ENCODE results near the gene VPS35.
A peak's percentile ranks its signal among the peaks of the same experiment; 100 is the strongest.
"Not testable (repeated sequence)": the region's sequence is repeated elsewhere in the genome, so short reads cannot be mapped to it uniquely, and the experiment has no call there.

The VPS35 gene

DNA sequence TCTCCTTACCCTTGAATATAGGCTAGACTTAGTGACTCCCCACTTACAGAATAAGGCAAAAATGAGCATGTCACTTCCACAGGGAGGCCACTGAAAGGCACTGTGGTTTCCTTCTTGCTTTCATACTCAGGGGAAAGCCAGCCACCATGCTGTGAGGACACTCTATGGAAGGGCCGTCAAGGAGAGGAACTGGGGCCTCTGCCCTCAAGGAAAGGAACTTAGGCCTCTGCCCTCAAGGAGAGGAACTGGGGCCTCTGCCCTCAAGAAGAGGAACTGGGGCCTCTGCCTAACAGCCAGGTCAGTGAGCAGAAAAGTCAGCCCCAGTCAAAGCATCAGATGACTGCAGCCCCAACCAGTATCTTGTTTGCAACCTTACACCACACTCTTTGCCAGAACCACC lies 30.1 kb downstream of the VPS35 start:
- DNase-seq (ENCODE audit: low spot score) = no peak

GRCh38 chr16:46651305-46651704 lies 37.7 kb downstream of the VPS35 start:
- DNase-seq (ENCODE audit: low spot score) = no peak

DNA sequence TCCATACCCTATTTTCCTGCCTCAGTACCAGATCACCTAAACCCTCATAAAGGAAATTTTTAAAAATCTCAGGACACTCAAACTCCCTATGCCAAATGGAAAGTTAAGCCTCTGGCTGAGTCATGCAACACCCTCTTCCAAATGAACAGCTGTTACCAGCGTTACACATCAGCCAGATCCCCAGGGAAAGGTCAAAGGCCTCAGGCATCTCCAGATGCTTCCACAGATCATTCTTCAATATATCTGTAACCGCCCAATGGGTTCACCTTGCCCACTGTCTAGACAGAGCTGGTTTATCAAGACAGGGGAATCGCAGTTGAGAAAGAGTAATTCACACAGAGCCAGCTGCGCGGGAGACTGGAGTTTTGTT lies 38.7 kb downstream of the VPS35 start:
- no peak for DNase-seq (ENCODE audit: low spot score)

DNA sequence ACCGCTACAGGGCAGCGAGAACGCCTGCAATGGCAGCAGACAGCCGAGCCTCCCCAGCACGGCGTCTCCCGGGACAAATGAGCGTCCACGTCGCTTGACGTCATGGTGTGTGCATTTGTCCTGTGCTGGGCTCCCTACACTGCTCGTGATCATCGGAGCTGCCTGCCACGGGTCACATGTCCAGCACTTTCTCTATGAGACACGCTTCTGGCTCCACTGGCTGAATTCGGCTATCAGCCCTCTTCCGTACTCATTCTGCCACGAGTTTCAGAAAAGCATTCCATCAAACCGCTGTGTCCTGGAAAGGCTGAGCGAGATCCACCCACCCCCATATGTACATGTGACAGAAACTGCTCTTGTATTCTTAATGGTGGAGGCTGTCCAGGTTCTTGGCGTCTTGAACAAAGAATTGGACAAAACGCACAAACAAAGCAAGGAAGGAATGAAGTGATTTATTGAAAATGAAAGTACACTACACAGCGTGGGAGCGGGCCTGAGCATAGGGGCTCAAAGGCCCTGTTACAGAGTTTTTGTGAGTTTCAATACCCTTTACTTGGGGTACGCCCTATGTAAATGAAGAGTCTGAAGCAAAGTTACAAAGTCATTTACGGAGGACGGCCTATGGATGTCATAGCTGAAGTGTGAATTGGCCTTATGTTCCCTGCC lies 39.3 kb downstream of the VPS35 start:
- no peak for DNase-seq (ENCODE audit: low spot score)

DNA sequence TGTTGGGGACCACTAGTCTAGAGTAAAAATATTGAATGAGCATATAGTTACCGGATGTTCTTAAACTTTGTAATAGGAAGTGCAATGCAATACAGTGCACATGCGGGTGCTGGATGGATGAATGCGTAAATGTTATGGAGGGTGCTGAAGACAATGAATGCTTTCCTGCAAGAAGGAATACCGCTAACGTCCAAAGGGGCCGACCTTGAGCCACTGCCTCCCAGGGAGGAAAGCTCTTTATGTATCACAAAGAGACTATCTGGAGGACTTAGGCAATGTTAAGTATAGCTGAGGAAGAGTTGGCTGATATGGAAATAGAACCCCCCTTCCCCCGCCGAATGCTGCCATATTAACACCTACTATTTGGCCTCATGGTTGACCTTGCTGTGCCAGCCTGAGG lies 40.3 kb downstream of the VPS35 start:
- no peak for DNase-seq (ENCODE audit: low spot score)

- peak; percentile 21 for DNase-seq (ENCODE audit: low spot score)
These were observed 49.7 kb downstream of the VPS35 start for GRCh38 chr16:46638947-46639925.

GRCh38 chr16:46632778-46633733 lies 55.9 kb downstream of the VPS35 start:
- DNase-seq (ENCODE audit: low spot score) = no peak

DNA sequence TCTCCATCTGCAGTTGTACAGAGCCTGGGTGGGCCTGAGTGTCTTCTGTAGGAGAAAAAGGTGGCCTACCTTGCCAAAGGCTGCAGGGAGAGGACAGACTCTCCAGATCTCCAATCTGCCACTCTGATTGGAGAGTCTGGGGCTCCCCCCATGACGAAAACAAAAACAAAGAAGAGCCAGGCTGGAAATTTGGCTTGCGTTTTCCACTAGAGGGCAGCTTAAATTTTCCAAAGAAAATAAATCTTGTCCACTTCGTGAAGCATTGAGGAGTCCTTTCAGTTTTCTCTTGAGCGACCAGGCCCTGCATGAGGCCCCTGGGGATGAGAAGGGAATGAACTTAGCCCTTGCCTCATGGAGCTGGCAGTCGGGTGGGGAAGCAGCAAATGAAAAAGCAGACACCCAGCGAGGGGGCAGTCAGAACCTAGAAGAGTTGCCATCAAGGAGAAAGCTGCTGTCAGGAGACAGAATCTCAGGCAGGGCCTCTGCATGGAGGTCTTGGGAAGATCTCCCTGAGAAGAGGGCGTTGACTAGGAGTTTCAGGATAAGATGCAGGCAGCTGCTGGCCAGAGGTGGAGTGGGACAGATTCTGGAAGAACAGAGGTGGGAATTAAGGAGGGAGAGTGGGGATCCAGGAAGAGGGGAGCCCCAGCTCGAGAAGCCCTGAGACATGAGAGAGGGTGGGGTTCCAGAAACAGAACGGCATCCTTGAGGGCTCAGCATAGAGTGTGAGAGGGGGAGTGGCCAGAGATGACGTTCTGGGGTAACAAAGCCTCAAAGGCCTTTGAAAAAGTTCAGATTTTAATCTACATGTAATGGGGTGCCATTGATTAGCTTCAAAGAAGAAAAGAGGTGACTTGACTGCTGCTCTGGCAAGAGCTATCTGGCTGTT lies 59.4 kb downstream of the VPS35 start:
- peak; percentile 76 for DNase-seq (ENCODE audit: low spot score)

DNA sequence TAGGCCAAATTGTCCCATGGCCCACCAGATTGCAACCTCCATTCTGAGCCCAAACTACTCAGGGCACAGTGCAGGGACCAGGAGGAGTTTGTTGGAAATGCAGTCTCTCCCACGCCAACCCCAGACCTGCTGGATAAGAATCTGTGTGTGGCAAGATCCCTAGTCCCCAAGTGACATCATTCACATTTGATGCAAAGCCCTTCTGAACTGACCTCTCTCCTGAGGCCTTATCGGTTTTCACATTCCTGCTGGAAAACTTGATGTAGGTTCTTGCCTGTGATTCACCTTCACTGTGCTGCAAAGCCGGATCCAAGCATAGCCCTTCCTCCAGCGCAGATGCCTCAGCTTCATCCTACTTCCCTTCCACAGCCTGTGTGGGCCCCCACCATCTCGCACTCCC lies 61.2 kb downstream of the VPS35 start:
- DNase-seq (ENCODE audit: low spot score) = no peak

- not testable (repeated sequence) for DNase-seq (ENCODE audit: low spot score)
These were observed 62.3 kb downstream of the VPS35 start for GRCh38 chr16:46626681-46627080.

GRCh38 chr16:46624862-46625261 lies 64.1 kb downstream of the VPS35 start:
- DNase-seq (ENCODE audit: low spot score) = not testable (repeated sequence)

DNA sequence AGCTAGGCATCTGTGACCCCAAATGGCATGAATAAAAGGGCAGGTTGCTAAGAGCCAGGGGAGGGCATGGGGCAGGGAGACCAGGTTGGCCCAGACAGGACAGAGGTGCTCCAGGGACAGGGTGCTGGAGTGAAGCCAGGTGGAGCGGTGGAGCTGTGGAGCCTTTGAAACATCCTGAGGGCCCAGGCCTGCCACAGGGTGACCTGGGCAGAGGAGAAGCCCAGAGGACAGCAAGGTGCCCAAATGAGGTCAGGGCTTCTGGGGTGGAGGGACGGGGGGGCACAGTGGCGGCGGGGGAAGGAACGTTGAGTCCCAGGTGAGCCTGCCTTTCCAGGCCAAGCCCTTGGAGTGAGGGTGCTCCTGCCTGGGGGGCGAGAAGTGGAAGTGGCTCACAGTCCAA lies 65.3 kb downstream of the VPS35 start:
- DNase-seq (ENCODE audit: low spot score) = not testable (repeated sequence)

DNA sequence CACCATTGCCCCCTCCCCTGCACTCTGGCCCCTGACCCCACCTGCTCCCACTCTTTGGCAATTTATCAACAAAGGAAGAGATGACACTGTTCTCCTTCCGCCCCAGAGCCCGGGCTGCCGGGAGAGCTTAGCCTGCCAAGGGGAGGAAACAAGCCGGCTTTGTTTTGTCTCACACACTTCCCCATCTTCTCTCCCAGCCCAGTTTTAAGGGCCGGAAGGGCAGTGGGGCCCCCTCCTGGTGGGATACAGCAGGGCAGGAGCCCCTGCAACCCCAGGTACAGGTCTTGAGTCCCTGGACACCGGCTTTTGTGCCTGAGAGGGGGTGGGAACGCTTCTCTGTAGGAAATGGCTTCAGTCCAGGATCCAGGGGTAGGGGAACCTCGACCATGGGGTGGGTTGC lies 65.7 kb downstream of the VPS35 start:
- DNase-seq (ENCODE audit: low spot score) = not testable (repeated sequence)

DNA sequence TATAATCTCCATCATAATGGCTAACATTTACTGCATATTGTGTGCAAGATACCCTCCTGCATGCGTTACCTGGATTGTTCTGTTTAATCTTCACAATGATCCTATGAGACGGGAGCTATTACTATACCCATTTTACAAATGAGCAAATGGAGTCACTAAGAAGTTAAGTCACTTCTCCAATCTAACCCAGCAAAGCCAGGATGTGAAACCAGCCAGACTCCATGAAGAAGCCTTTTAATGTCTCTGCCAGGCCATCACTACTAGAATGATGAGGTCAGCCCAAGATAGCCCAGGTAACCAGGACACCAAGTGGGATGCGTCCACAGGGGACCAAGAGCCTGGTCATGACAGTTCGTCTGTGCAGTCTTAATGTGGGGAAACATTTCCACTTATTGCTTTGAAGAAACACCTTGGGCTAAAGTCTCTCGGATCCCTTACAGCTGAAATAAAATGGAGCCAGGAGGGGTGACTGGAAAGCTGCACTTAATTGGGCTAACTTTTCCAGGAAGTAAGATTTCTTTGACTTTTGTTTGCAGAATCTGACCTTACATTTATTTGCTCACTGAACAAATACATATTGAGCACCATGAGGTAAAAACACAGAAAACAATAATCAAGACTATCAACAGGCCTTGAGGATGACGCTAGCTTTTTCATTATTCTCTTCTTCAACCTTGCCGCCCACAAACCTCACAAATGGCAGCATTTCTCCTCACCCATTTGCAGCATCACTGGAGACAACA lies 66.9 kb downstream of the VPS35 start:
- no peak for DNase-seq (ENCODE audit: low spot score)

DNA sequence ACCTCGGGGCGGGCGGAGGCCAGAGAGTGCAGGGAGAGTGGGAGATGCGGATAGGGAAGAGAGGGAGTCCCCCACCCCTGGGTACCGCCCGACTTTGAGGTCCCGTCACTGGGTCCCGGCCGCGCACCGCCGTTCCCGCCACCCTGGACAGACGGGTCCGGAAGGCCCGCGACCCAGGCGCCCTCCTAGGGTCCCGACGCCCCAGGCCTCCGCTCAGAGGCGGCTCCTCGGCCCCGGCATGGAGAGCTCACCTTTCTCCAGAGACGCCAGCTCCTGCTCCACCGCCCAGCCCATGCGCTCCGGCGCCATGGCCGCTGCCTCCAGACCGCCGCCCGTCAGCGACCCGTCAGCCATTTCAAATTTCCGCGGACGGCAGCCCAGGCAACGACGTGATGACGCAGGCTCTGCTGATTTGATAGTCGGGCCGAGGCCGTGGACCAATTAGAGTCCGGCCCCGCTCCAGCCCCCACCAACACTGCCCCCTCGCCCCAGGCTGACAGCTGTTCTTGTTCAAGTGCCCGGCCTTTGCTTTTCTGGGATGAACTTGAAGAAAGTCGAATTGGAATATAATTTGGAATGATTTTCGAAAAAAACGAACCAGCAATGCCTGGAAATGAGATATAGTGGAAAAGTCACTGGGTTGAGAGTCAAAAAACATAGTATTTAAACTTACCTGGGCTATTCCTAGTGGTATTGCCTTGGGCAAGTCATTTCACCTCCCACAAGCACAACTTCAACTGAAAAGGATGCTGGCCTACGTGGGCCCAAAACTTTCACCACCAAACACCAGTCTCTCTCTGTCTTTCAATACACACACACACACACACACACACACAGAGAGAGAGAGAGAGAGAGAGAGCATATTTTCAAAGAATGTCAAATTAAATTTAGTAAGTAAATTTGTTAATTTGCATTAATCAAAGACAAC lies 67.7 kb downstream of the VPS35 start, which contains the start of gene SHCBP1:
Gene SHCBP1, minus strand, starts transcription at position 374 of the 928 bp plus-strand sequence. Its CDS starts 20 bp downstream, at position 354.
- peak; percentile 91 for DNase-seq (ENCODE audit: low spot score)

DNA sequence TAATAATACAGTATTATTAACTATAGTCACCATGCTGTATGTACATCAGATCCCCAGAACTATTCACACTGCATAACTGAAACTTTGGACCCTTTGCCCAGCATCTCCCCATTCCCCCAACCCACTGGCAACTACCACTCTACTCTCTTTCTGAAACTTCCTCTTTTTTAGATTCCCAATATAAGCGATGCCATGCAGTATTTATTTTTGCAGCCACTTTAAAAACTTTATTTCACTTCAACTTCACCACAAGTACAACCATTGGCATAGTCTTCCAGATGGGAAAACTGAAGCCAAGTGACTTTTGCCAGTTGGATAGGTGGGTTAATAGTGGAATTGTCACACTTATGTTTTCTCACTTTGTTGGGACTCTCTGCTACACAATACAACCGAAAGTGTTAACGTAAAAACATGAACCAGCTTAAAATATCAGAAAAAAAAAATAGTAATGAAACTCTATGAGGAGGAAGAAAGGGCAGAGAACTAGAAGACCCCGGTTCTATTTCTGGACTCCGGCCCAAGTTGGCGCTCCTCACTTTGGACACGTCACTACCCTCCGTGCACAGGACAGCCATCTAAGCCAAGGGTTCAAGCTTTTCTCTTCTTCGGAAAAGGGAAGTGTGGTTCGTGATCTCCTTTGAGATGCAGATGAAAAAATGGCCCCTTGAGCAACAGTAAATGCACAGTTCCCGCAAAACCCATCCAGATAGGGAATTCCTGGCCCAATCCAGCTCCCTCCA lies 68.5 kb downstream of the VPS35 start:
- peak; percentile 63 for DNase-seq (ENCODE audit: low spot score)

DNA sequence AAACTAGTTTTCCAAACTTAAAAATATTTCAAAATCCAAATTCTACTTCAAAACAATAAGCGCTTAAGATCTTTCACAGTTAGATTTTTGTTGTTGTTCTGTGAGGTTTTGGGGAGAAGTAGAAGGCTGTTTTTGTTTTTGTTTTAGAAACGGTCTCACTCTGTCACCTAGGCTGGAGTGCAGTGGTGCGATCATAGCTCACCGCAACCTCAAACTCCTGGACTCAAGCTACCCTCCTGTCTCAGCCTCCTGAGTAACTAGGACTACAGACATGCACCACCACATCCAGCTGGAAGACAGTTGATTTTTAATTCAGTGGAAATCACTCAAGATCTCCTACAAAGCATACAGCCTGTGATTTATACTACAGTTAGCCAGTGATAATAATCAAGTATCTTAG lies 70.5 kb downstream of the VPS35 start:
- DNase-seq (ENCODE audit: low spot score) = no peak

GRCh38 chr16:46614006-46614405 lies 75.0 kb downstream of the VPS35 start:
- DNase-seq (ENCODE audit: low spot score) = no peak

Measured in RKO (cell line).